HEK293T (cell line): Measurements from ENCODE around the gene TREML4.

ENCODE experiments used
- BHLHE40 ChIP-seq: fragments of 450-650 bp; IDR thresholded peaks from 2 replicates; pipeline ENCODE4 v1.6.1; 2016; ENCODE audit warnings: mild to moderate bottlenecking, moderate library complexity, borderline replicate concordance
- ELF4 ChIP-seq: fragments of 450-650 bp; IDR thresholded peaks from 2 replicates; pipeline ENCODE4 v1.6.1; 2017; ENCODE audit warnings: antibody characterized with exemption
- FOXA1 ChIP-seq: fragments of 450-650 bp; IDR thresholded peaks from 2 replicates; pipeline ENCODE4 v1.6.1; 2016; ENCODE audit warnings: mild to moderate bottlenecking
- FOXK2 ChIP-seq: fragments of 450-650 bp; IDR thresholded peaks from 2 replicates; pipeline ENCODE4 v1.6.1; 2016; ENCODE audit warnings: mild to moderate bottlenecking
- FOXM1 ChIP-seq: fragments of 450-650 bp; IDR thresholded peaks from 2 replicates; pipeline ENCODE4 v1.6.1; 2017; ENCODE audit warnings: mild to moderate bottlenecking, borderline replicate concordance
- HDGF ChIP-seq: fragments of 450-650 bp; IDR thresholded peaks from 2 replicates; pipeline ENCODE4 v1.6.1; 2017; ENCODE audit warnings: antibody characterized with exemption, borderline replicate concordance
- L3MBTL2 ChIP-seq: fragments of 450-650 bp; conservative IDR thresholded peaks from 2 replicates; pipeline ENCODE4 v1.6.1; 2016; ENCODE audit warnings: mild to moderate bottlenecking
- LEF1 ChIP-seq: fragments of 450-650 bp; IDR thresholded peaks from 2 replicates; pipeline ENCODE4 v1.6.1; 2017; ENCODE audit warnings: mild to moderate bottlenecking, borderline replicate concordance
- NFRKB ChIP-seq: fragments of 450-650 bp; IDR thresholded peaks from 2 replicates; pipeline ENCODE4 v1.6.1; 2016; ENCODE audit warnings: mild to moderate bottlenecking, moderate library complexity
- SP1 ChIP-seq: fragments of 450-650 bp; IDR thresholded peaks from 2 replicates; pipeline ENCODE4 v1.6.1; 2017
- SUZ12 ChIP-seq: fragments of 450-650 bp; IDR thresholded peaks from 2 replicates; pipeline ENCODE4 v1.6.1; 2016; ENCODE audit warnings: mild to moderate bottlenecking
- TARDBP ChIP-seq: fragments of 450-650 bp; IDR thresholded peaks from 2 replicates; pipeline ENCODE4 v1.6.1; 2016
- ZNF384 ChIP-seq: fragments of 450-650 bp; IDR thresholded peaks from 2 replicates; pipeline ENCODE4 v1.6.1; 2016
- TF ChIP-seq, protein P1 (sequence below): fragments of 450-650 bp; IDR thresholded peaks from 2 replicates; pipeline ENCODE4 v1.6.1; 2016

DNA sequence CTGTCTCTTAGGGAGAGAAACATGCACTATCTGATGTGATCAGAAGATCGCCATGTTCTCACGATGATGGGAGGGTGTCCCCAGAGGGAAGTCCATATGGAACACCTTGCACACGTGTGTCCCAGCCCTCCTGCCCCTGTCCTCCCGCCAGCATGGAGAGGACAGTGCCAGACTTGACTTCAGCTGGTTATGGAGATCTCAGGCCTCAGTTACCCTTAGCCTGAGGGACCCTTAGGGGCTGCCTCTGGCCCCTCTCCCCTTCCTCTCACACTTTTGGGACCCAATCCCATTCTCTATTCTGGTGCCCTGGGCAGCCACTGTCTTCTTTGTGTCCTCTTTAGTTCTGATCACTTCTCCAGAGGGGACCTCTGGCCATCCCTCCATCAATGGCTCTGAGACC, 1.6 kb downstream of the TREML4 start:
- TF ChIP-seq L3MBTL2 (no peak), SP1 (no peak), NFRKB (no peak), SUZ12 (no peak), HDGF (no peak), FOXK2 (no peak), FOXM1 (no peak), LEF1 (no peak), BHLHE40 (no peak), TARDBP (no peak), FOXA1 (no peak), ELF4 (no peak), ZNF384 (no peak)
- TF ChIP-seq, protein P1, sequence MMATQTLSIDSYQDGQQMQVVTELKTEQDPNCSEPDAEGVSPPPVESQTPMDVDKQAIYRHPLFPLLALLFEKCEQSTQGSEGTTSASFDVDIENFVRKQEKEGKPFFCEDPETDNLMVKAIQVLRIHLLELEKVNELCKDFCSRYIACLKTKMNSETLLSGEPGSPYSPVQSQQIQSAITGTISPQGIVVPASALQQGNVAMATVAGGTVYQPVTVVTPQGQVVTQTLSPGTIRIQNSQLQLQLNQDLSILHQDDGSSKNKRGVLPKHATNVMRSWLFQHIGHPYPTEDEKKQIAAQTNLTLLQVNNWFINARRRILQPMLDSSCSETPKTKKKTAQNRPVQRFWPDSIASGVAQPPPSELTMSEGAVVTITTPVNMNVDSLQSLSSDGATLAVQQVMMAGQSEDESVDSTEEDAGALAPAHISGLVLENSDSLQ, result no peak
